ENCODE results near the gene TTLL11.

DNA sequence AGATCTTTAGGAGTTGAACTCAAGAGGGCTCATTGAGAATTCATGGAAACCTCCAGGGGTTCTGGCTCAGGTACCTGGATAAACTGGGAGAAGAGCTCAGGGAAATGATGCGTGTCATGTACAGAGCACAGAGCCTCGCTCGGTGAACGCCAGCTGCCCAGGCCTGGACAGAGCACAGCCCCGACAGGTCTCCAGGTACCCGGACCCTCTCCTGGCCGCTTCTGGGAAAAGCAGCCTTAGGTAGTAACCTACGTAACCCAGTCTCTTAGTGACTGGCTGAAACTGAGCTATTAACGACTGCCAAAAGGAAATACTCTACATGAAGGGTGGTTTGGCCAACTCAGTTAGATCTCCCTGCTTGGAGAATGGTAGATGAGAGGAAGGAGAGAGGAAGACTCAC lies 157.4 kb downstream of the TTLL11 start:
- no peak for TF ChIP-seq EZH2 (IDR thresholded peaks at IDR 0.05; ENCODE audit: low read length, unreplicated experiment)
- TF ChIP-seq, protein P1, sequence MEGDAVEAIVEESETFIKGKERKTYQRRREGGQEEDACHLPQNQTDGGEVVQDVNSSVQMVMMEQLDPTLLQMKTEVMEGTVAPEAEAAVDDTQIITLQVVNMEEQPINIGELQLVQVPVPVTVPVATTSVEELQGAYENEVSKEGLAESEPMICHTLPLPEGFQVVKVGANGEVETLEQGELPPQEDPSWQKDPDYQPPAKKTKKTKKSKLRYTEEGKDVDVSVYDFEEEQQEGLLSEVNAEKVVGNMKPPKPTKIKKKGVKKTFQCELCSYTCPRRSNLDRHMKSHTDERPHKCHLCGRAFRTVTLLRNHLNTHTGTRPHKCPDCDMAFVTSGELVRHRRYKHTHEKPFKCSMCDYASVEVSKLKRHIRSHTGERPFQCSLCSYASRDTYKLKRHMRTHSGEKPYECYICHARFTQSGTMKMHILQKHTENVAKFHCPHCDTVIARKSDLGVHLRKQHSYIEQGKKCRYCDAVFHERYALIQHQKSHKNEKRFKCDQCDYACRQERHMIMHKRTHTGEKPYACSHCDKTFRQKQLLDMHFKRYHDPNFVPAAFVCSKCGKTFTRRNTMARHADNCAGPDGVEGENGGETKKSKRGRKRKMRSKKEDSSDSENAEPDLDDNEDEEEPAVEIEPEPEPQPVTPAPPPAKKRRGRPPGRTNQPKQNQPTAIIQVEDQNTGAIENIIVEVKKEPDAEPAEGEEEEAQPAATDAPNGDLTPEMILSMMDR (conservative IDR thresholded peaks at IDR 0.05; ENCODE audit: low read depth, low read length) = no peak
